A673 (cell line): ENCODE measurements around the gene ERVW-1. TPM values are rescaled to one million over a fixed set of nuclear protein-coding genes. Genes with fewer than 3 reads are reported as not detected.

Experiments
- BruUV-seq: library from RNA; stranded (reverse); fragments of 400-500 nt; replicated peaks from 2 replicates; lab custom pipeline; 2021; lab: Mats Ljungman, UMichigan
- CTCF ChIA-PET: fragments of 300-600 bp; sonication (Branson Sonifier 250); formaldehyde crosslinking; loops from one replicate; lab custom pipeline; 2022; ENCODE audit warnings: antibody characterized with exemption; lab: Charles Lee
- POLR2A ChIA-PET: fragments of 300-600 bp; sonication (Branson Sonifier 250); formaldehyde crosslinking; loops from one replicate; lab custom pipeline; 2022; ENCODE audit warnings: antibody characterized with exemption; ENCODE audit not compliant: low non-redundant PET; lab: Charles Lee
- DNase-seq: peaks from one replicate; pipeline ENCODE4 v3.0.0-alpha.2; 2015; ENCODE audit warnings: low spot score
- H3K27ac ChIP-seq: fragments of 200-600 bp; sonication (generic); 2 replicates; pipeline ENCODE4 v1.5.1; 2016; ENCODE audit warnings: mixed run types, low read depth, mild to moderate bottlenecking, mixed read lengths, antibody characterized with exemption, low read length; ENCODE audit not compliant: poor library complexity, severe bottlenecking
- H3K27me3 ChIP-seq: fragments of 200-600 bp; sonication (generic); replicated peaks from 2 replicates; pipeline ENCODE4 v1.6.1; 2017; ENCODE audit warnings: mixed run types, low read depth, mild to moderate bottlenecking, mixed read lengths, antibody characterized with exemption, low read length; ENCODE audit not compliant: insufficient read depth, poor library complexity
- H3K36me3 ChIP-seq: fragments of 200-600 bp; sonication (generic); 2 replicates; pipeline ENCODE4 v1.6.1; 2016; ENCODE audit warnings: mixed run types, mild to moderate bottlenecking, mixed read lengths, antibody characterized with exemption, low read length; ENCODE audit not compliant: insufficient read depth, poor library complexity, severe bottlenecking
- H3K4me1 ChIP-seq: fragments of 200-600 bp; sonication (generic); 2 replicates; pipeline ENCODE4 v1.6.1; 2017; ENCODE audit warnings: mixed run types, mild to moderate bottlenecking, mixed read lengths, antibody characterized with exemption, low read length; ENCODE audit not compliant: insufficient read depth, poor library complexity, severe bottlenecking
- H3K4me3 ChIP-seq: fragments of 200-600 bp; sonication (generic); 2 replicates; pipeline ENCODE4 v1.5.1; 2016; ENCODE audit warnings: low read depth, mixed run types, mild to moderate bottlenecking, mixed read lengths, low read length; ENCODE audit not compliant: poor library complexity, severe bottlenecking
- H3K9me3 ChIP-seq: fragments of 200-600 bp; sonication (generic); 2 replicates; pipeline ENCODE4 v1.6.1; 2016; ENCODE audit warnings: mixed run types, low read depth, mild to moderate bottlenecking, mixed read lengths, antibody characterized with exemption, low read length; ENCODE audit not compliant: poor library complexity, severe bottlenecking
- CTCF ChIP-seq: fragments of 300-800, 200-600 bp; sonication (generic); conservative IDR thresholded peaks from 2 replicates; pipeline ENCODE4 v1.5.1; 2017; ENCODE audit warnings: low read depth, mild to moderate bottlenecking, antibody characterized with exemption, low read length, moderate library complexity, mixed read lengths
- EZH2 ChIP-seq: fragments of 200-600 bp; sonication (generic); IDR thresholded peaks from 2 replicates; pipeline ENCODE4 v1.6.1; 2017; ENCODE audit warnings: borderline replicate concordance, low read depth, mild to moderate bottlenecking, mixed read lengths, antibody characterized with exemption, low read length; ENCODE audit not compliant: poor library complexity, severe bottlenecking
- intact Hi-C: fragments of 100-400 bp; cut with micrococcal nuclease; formaldehyde crosslinking; loops from one replicate; pipeline ENCODE4 v1.10.0; 2022; ENCODE audit not compliant: unreplicated experiment
- total RNA-seq: library from RNA; stranded (reverse); gene quantifications from 2 replicates; pipeline ENCODE4 v1.2.3, GENCODE V29; 2021

ERVW-1 gene
- total RNA-seq, 1 experiment from 2014 or later = not detected

DNA sequence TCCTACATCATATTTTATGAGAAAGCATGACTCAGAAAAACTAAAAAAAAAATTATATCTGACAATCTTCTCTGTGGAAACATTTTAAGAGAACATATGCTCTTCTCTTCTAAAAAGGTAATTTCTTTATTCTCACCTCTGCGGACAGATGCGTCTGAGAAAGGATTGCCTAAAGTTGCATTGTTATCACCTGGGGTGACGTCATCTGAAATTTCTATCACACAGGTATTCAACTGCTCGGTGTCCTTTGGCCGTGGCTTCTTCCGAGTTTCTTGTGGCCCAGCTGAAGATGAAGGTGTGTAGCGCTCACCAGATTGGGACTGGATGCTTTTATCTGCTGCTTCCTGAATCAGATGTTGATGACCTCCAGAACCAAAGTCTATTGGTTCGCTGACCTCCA is 44.7 kb downstream of the ERVW-1 start:
- POLR2A ChIA-PET = interaction anchor here (0.5 kb wide), 1 partner anchor 166 kb away, joined by 3 read pairs; no protein-coding TSS in a partner anchor
- CTCF ChIA-PET = no interaction called here
- DNase-seq = no peak
- H3K4me1 ChIP-seq = no peaks in the 10 kb centered on the region
- H3K27ac ChIP-seq = no peak overlapping the region
- TF ChIP-seq CTCF (no peak), EZH2 (no peak)
- no peaks in the 10 kb centered on the region for H3K9me3 ChIP-seq
- intact Hi-C loops = no loop called here
- no peaks in the 10 kb centered on the region for H3K36me3 ChIP-seq
- H3K4me3 ChIP-seq = no peak overlapping the region
- no peaks in the 10 kb centered on the region for H3K27me3 ChIP-seq
- no TSS peak for BruUV-seq

- TF ChIP-seq CTCF (no peak), EZH2 (no peak)
- POLR2A ChIA-PET = no interaction called here
- Histone ChIP-seq H3K4me3 (no peak overlapping the region), H3K36me3 (no peaks in the 10 kb centered on the region), H3K4me1 (no peaks in the 10 kb centered on the region), H3K27ac (no peak overlapping the region), H3K9me3 (no peaks in the 10 kb centered on the region), H3K27me3 (no peaks in the 10 kb centered on the region)
- CTCF ChIA-PET = no interaction called here
- intact Hi-C loops = no loop called here
- DNase-seq = no peak
- no TSS peak for BruUV-seq
Measured at GRCh38 chr7:92432299-92432946, 45.3 kb downstream of the ERVW-1 start.

GRCh38 chr7:92427193-92427592 is 50.6 kb downstream of the ERVW-1 start:
- TF ChIP-seq CTCF (no peak), EZH2 (no peak)
- no peaks in the 10 kb centered on the region for H3K9me3 ChIP-seq
- H3K27me3 ChIP-seq = no peaks in the 10 kb centered on the region
- ChIA-PET POLR2A (no interaction called here), CTCF (no interaction called here)
- DNase-seq = no peak
- no peaks in the 10 kb centered on the region for H3K36me3 ChIP-seq
- H3K27ac ChIP-seq = no peak overlapping the region
- no peak overlapping the region for H3K4me3 ChIP-seq
- H3K4me1 ChIP-seq = peaks cover 3% of the 10 kb centered on the region
- intact Hi-C loops = no loop called here
- BruUV-seq = no TSS peak
